ENCODE results near the gene NCK2. TPM values are rescaled to one million over a fixed set of nuclear protein-coding genes. Genes with fewer than 3 reads are reported as not detected.

Gene NCK2
- polyA plus RNA-seq, 12 donors = 62.4 to 93.8 (median 72.3) TPM; not detected in 1

GRCh38 chr2:105808423-105809096 lies 63.8 kb downstream of the NCK2 start:
- DNase-seq = no peak

DNA sequence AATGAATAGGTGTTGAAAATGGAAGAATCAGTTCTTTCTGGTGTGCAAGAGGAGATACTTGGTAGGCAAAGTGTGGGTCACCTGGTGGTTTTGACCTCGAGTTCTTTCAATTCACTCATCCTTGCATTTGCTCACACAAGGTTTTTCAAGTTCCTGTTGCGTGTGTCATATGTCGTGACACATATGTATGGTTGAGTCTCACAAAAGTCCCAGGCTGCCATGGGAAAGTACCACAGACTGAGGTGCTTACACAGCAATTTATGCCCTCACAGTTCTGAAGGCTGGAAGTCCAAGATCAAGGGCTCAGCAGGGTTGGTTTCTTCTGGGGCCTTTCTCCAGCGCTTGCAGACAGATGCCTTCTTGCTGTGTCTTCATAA lies 64.4 kb downstream of the NCK2 start:
- no peak for DNase-seq

DNA sequence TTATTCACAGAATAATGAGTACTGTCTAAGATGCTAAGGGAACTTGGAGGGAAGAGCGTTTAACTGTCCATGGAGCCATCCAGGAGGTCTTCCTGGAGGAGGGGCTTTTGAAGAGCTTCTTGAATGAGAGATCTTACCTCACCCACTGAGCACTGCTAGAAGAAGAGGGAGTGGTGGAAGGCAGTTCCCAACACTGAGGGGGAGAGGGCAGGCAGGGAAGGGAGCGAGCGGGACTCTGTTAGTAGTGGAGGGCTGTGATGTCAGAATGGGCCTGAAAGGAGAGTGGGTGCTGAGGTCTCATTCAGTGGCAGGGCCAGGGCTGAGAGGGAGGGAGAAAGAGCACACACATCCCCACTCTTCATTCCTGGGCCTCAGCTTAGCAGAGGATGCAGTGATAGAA lies 65.0 kb downstream of the NCK2 start:
- DNase-seq = no peak

DNA sequence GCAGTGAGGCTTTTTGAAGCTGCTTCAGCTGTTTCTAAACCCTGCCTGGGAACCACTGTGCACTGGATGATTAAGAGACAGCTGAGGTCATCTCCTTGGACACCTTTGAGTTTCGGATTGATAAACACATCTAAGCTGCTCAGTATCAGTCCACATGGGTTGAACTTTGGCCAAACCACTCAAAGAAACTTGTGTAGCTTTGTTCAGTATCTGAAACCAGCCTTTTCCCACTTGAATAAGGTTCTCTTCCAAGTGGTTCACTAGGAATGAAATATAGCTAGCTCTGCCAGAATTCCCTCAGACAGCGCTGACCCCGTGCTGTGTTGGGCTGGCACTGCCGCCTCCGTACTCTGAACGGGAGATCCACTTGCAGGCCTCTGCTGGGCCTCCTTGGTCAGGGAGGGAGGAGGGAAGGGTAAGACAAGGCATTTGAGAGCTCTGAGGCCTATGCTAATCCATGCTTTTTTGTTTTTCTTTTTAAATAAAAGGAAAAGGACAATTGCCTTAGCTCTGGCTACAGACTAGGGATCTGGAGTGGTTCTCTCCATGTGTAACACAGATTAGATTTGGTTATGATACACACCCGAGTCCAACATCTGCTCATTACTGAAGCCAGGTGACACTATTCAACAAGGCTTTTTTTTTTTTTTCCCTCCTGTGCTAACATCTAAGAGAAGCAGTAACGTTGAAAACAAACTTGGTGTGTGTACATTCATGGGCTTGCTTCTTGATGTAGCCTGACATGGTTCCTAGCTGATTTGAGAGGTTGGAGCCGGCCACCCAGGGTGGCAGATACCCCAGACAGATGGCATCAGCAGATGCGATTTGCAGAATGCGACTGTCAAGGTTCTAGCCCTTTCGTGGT lies 67.7 kb downstream of the NCK2 start:
- DNase-seq = no peak

- no peak for DNase-seq
These were observed 68.3 kb downstream of the NCK2 start for GRCh38 chr2:105813045-105813315.

DNA sequence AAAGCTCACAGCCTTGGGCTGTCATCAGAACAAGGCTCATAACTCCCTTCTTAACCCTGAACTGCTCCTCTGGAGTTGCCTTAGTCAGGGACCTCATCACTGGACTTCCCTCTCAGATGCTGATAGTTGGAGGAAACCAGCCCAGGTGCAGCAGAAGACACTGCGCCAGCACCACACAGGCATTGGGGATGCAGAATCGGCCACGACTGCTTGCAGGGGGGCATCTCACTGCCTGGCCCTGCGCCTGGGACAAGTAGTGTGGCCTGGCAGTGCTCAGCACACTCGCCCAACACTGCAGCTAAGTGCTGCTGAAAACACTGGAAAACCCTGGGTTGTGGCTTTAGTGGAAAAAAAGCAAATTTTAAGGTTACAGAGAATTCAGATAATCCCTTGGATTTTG lies 68.7 kb downstream of the NCK2 start:
- no peak for DNase-seq

GRCh38 chr2:105814291-105814940 lies 69.7 kb downstream of the NCK2 start:
- no peak for DNase-seq

- DNase-seq = no peak
These were observed 70.7 kb downstream of the NCK2 start for GRCh38 chr2:105815401-105815800.

GRCh38 chr2:105820151-105820550 lies 75.4 kb downstream of the NCK2 start:
- no peak for DNase-seq

DNA sequence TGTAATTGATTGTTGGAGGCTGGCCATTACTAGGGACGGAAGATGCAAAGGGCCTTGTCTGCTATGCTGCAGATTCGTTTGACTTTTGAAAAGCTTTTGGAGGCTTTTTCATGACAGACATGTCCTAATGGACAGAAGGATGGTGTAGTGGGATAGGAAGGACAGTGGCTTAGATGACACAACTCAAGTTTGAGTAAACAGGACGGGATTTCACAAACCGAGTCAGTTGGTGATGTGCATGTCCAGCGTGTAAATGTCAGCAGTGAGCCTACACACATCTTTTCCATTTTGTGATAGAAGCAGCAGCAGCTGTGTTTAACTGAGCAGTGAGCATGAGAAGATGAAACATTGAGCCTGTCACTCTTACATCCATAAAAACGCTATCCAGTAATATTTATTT lies 76.0 kb downstream of the NCK2 start:
- DNase-seq = no peak

DNA sequence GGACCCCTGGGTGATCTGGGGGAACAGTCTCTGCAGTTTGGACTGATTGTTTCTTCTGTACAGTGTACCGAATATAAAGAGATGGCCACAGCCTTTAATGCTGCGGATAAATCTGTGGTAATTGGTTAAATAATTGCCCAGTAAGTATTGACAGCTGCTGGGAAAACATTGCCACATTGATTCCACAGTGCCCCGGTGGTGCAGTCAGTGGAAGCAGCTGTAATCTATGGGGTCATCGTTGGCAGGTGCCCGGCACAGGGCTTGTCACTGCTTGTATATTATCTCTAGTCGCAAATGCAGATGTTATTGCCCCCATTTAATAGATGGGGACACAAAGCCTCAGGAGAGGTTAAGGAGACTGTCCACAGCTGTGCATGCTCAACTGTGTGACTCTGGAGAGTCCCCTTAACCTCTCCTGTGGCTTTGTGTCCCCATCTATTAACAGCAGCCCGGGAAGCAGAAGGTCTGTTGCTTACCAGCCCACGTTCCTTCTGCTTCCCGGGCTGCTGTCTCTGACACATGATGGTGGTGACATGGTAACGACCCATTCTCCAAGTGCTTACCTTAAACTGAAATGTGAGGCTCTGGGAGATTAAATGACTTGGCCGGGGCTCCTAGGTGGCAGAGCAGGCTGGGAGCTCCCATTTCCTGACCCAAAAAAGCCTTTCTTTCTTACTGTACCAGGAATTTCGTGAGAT lies 76.9 kb downstream of the NCK2 start:
- DNase-seq = no peak

- no peak for DNase-seq
These were observed 77.5 kb downstream of the NCK2 start for GRCh38 chr2:105822186-105822585.

GRCh38 chr2:105824446-105824845 lies 79.7 kb downstream of the NCK2 start:
- no peak for DNase-seq

GRCh38 chr2:105827351-105828096 lies 82.8 kb downstream of the NCK2 start:
- no peak for DNase-seq

- no peak for DNase-seq
These were observed 83.8 kb downstream of the NCK2 start for GRCh38 chr2:105828558-105828957.

GRCh38 chr2:105834931-105835330 lies 90.2 kb downstream of the NCK2 start:
- DNase-seq = no peak

- DNase-seq = no peak
These were observed 91.6 kb downstream of the NCK2 start for GRCh38 chr2:105836341-105836740.

- DNase-seq = no peak
These were observed 92.4 kb downstream of the NCK2 start for GRCh38 chr2:105836840-105837692.

- no peak for DNase-seq
These were observed 95.1 kb downstream of the NCK2 start for GRCh38 chr2:105839793-105840192.

DNA sequence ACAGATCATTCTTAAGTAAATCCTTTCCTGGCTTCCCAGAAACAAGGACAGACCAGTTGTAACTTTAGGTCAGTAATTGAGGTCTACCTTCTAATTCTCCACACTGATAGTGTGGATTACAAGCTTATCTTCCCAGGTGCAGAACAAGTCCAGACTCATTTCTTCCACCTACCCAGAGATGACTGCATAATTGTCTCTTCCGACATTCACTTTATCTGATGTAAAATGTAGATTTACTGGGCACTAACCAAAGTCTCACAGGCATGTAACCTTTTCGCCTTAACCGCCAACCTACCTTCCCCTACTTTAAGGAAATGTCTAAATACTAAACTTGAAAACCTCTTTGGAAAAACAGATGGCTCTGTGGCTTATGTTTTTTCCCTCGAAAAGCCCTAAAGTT lies 96.2 kb downstream of the NCK2 start:
- no peak for DNase-seq

DNA sequence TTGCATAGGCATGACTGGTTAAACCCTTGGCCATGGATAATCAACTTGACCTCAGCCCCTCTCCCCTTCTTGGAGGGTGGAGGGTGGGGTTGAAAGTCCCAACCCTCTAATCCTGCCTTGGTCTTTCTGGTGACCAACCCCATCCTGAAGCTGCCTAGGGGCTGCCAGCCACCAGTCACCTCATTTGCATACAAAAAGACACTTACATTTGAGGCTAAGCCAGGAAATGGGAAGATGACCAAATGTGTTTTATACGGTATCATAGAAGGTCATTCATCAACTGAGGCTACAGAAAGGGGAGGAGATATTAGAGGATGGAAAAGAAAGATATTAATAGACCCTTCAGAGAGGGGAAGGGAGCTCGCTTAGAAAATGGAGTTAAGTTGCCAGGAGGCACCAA lies 96.8 kb downstream of the NCK2 start:
- DNase-seq = no peak

Measured in muscle of arm (tissue), 12 donors.